HepG2 (cell line): ENCODE results near the gene TMEM236.

Experiments used
- NBN ChIP-seq: fragments of 450-650 bp; conservative IDR thresholded peaks from 2 replicates; pipeline ENCODE4 v1.6.1; 2017
- NFYB ChIP-seq: sonication (generic); formaldehyde crosslinking; IDR thresholded peaks from 2 replicates; pipeline ENCODE4 v1.4.0; 2020; ENCODE audit warnings: missing genetic modification reagents
- POLR2A ChIP-seq, 2 experiments: IDR thresholded peaks; 2 replicates each; pipeline ENCODE4 v1.6.1; 2011; ENCODE audit warnings: low read depth in 2 of 2, low read length in 2 of 2, mild to moderate bottlenecking in 1 of 2, moderate library complexity in 1 of 2; ENCODE audit not compliant: insufficient read depth in 1 of 2
- POLR2AphosphoS2 ChIP-seq: IDR thresholded peaks from 2 replicates; pipeline ENCODE4 v1.6.1; 2011; ENCODE audit warnings: low read depth, low read length, improper control_type of control experiment
- SALL2 ChIP-seq: sonication (generic); formaldehyde crosslinking; IDR thresholded peaks from 2 replicates; pipeline ENCODE4 v1.8.1; 2023; ENCODE audit warnings: mild to moderate bottlenecking, missing genetic modification reagents, inconsistent platforms
- TAF1 ChIP-seq: sonication (generic); formaldehyde crosslinking; IDR thresholded peaks from 2 replicates; pipeline ENCODE4 v1.4.0; 2020; ENCODE audit warnings: missing genetic modification reagents
- YY1 ChIP-seq: IDR thresholded peaks from 2 replicates; pipeline ENCODE4 v1.6.1; 2011; ENCODE audit warnings: low read length, low read depth, moderate library complexity, mild to moderate bottlenecking; ENCODE audit not compliant: insufficient read depth, insufficient replicate concordance
- ZNF713 ChIP-seq: sonication (generic); formaldehyde crosslinking; IDR thresholded peaks from 2 replicates; pipeline ENCODE4 v1.4.0; 2020; ENCODE audit warnings: mild to moderate bottlenecking, missing genetic modification reagents
- TF ChIP-seq, protein P1 (sequence below): sonication (generic); formaldehyde crosslinking; conservative IDR thresholded peaks from 2 replicates; pipeline ENCODE4 v1.8.0; 2022; ENCODE audit warnings: missing genetic modification reagents
- TF ChIP-seq, protein P2 (sequence below): sonication (generic); formaldehyde crosslinking; IDR thresholded peaks from one replicate; pipeline ENCODE4 v1.5.1; 2020; ENCODE audit warnings: mild to moderate bottlenecking, missing genetic modification reagents; ENCODE audit errors: not compliant biosample characterization
- TF ChIP-seq, protein P3 (sequence below): sonication (generic); formaldehyde crosslinking; IDR thresholded peaks from 2 replicates; pipeline ENCODE4 v1.8.1; 2023; ENCODE audit warnings: mild to moderate bottlenecking, missing genetic modification reagents
- TF ChIP-seq, protein P4 (sequence below): sonication (generic); formaldehyde crosslinking; conservative IDR thresholded peaks from 2 replicates; pipeline ENCODE4 v1.4.0; 2020; ENCODE audit warnings: missing genetic modification reagents
- TF ChIP-seq, protein P5 (sequence below): IDR thresholded peaks from 2 replicates; pipeline ENCODE4 v1.6.1; 2016; ENCODE audit warnings: control low read depth
- TF ChIP-seq, protein P6 (sequence below): sonication (generic); formaldehyde crosslinking; IDR thresholded peaks from 2 replicates; pipeline ENCODE4 v1.5.0; 2020; ENCODE audit warnings: mild to moderate bottlenecking, missing genetic modification reagents, moderate library complexity

DNA sequence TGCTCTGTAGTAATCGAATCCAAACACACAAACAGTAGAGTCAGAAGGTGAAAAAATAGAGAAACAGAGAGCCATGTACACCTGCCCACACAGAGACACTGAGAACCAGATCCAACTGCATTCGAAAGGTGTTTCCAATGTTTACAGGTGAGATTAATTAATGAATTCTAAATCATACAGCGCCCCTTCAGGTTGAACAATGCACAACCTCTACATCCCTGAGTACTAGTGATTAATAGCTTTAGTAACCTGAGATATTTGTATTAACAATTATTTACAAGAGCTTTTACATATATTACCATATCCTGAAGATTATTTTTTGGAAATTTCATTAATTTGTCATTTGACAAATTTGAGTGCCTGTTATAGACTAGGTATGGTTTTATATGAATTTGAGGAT, 49.5 kb downstream of the TMEM236 start:
- TF ChIP-seq, protein P1, sequence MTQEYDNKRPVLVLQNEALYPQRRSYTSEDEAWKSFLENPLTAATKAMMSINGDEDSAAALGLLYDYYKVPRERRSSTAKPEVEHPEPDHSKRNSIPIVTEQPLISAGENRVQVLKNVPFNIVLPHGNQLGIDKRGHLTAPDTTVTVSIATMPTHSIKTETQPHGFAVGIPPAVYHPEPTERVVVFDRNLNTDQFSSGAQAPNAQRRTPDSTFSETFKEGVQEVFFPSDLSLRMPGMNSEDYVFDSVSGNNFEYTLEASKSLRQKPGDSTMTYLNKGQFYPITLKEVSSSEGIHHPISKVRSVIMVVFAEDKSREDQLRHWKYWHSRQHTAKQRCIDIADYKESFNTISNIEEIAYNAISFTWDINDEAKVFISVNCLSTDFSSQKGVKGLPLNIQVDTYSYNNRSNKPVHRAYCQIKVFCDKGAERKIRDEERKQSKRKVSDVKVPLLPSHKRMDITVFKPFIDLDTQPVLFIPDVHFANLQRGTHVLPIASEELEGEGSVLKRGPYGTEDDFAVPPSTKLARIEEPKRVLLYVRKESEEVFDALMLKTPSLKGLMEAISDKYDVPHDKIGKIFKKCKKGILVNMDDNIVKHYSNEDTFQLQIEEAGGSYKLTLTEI (CRISPR knock-in tag) = no peak
- TF ChIP-seq ZNF713 (no peak), YY1 (no peak), TAF1 (no peak), SALL2 (CRISPR knock-in tag) (no peak), NBN (no peak), NFYB (CRISPR knock-in tag) (no peak), POLR2AphosphoS2 (no peak), POLR2A (IDR thresholded peaks at IDR 0.05; ENCODE audit: insufficient read depth in 1 of 2, low read depth in 2 of 2, low read length in 2 of 2) (no peak)
- TF ChIP-seq, protein P2, sequence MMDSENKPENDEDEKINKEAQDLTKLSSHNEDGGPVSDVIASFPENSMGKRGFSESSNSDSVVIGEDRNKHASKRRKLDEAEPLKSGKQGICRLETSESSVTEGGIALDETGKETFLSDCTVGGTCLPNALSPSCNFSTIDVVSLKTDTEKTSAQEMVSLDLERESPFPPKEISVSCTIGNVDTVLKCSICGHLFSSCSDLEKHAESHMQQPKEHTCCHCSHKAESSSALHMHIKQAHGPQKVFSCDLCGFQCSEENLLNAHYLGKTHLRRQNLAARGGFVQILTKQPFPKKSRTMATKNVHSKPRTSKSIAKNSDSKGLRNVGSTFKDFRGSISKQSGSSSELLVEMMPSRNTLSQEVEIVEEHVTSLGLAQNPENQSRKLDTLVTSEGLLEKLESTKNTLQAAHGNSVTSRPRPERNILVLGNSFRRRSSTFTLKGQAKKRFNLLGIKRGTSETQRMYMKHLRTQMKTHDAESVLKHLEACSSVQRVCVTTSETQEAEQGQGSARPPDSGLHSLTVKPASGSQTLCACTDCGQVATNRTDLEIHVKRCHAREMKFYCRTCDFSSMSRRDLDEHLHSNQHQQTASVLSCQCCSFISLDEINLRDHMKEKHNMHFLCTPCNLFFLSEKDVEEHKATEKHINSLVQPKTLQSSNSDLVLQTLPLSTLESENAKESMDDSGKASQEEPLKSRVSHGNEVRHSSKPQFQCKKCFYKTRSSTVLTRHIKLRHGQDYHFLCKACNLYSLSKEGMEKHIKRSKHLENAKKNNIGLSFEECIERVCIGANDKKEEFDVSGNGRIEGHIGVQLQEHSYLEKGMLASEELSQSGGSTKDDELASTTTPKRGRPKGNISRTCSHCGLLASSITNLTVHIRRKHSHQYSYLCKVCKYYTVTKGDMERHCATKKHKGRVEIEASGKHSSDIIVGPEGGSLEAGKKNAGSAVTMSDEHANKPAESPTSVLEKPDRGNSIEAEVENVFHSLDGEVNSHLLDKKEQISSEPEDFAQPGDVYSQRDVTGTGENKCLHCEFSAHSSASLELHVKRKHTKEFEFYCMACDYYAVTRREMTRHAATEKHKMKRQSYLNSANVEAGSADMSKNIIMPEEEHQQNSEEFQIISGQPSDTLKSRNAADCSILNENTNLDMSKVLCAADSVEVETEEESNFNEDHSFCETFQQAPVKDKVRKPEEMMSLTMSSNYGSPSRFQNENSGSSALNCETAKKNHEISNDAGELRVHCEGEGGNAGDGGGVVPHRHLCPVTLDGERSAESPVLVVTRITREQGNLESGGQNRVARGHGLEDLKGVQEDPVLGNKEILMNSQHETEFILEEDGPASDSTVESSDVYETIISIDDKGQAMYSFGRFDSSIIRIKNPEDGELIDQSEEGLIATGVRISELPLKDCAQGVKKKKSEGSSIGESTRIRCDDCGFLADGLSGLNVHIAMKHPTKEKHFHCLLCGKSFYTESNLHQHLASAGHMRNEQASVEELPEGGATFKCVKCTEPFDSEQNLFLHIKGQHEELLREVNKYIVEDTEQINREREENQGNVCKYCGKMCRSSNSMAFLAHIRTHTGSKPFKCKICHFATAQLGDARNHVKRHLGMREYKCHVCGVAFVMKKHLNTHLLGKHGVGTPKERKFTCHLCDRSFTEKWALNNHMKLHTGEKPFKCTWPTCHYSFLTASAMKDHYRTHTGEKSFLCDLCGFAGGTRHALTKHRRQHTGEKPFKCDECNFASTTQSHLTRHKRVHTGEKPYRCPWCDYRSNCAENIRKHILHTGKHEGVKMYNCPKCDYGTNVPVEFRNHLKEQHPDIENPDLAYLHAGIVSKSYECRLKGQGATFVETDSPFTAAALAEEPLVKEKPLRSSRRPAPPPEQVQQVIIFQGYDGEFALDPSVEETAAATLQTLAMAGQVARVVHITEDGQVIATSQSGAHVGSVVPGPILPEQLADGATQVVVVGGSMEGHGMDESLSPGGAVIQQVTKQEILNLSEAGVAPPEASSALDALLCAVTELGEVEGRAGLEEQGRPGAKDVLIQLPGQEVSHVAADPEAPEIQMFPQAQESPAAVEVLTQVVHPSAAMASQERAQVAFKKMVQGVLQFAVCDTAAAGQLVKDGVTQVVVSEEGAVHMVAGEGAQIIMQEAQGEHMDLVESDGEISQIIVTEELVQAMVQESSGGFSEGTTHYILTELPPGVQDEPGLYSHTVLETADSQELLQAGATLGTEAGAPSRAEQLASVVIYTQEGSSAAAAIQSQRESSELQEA (CRISPR knock-in tag) = no peak
- TF ChIP-seq, protein P3, sequence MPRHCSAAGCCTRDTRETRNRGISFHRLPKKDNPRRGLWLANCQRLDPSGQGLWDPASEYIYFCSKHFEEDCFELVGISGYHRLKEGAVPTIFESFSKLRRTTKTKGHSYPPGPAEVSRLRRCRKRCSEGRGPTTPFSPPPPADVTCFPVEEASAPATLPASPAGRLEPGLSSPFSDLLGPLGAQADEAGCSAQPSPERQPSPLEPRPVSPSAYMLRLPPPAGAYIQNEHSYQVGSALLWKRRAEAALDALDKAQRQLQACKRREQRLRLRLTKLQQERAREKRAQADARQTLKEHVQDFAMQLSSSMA (CRISPR knock-in tag) = no peak
- TF ChIP-seq, protein P4, sequence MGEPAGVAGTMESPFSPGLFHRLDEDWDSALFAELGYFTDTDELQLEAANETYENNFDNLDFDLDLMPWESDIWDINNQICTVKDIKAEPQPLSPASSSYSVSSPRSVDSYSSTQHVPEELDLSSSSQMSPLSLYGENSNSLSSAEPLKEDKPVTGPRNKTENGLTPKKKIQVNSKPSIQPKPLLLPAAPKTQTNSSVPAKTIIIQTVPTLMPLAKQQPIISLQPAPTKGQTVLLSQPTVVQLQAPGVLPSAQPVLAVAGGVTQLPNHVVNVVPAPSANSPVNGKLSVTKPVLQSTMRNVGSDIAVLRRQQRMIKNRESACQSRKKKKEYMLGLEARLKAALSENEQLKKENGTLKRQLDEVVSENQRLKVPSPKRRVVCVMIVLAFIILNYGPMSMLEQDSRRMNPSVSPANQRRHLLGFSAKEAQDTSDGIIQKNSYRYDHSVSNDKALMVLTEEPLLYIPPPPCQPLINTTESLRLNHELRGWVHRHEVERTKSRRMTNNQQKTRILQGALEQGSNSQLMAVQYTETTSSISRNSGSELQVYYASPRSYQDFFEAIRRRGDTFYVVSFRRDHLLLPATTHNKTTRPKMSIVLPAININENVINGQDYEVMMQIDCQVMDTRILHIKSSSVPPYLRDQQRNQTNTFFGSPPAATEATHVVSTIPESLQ (CRISPR knock-in tag) = no peak
- TF ChIP-seq, protein P5, sequence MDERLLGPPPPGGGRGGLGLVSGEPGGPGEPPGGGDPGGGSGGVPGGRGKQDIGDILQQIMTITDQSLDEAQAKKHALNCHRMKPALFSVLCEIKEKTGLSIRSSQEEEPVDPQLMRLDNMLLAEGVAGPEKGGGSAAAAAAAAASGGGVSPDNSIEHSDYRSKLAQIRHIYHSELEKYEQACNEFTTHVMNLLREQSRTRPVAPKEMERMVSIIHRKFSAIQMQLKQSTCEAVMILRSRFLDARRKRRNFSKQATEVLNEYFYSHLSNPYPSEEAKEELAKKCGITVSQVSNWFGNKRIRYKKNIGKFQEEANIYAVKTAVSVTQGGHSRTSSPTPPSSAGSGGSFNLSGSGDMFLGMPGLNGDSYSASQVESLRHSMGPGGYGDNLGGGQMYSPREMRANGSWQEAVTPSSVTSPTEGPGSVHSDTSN = no peak
- TF ChIP-seq, protein P6, sequence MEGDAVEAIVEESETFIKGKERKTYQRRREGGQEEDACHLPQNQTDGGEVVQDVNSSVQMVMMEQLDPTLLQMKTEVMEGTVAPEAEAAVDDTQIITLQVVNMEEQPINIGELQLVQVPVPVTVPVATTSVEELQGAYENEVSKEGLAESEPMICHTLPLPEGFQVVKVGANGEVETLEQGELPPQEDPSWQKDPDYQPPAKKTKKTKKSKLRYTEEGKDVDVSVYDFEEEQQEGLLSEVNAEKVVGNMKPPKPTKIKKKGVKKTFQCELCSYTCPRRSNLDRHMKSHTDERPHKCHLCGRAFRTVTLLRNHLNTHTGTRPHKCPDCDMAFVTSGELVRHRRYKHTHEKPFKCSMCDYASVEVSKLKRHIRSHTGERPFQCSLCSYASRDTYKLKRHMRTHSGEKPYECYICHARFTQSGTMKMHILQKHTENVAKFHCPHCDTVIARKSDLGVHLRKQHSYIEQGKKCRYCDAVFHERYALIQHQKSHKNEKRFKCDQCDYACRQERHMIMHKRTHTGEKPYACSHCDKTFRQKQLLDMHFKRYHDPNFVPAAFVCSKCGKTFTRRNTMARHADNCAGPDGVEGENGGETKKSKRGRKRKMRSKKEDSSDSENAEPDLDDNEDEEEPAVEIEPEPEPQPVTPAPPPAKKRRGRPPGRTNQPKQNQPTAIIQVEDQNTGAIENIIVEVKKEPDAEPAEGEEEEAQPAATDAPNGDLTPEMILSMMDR (CRISPR knock-in tag) = no peak
